ENCODE data around the gene SLC4A5.
"Not testable (repeated sequence)": the region's sequence is repeated elsewhere in the genome, so short reads cannot be mapped to it uniquely, and the experiment has no call there.

Gene SLC4A5

GRCh38 chr2:74226648-74227213 is 116.5 kb downstream of the SLC4A5 start:
- FAIRE-seq = no peak

GRCh38 chr2:74225698-74226459 is 117.3 kb downstream of the SLC4A5 start:
- no peak for FAIRE-seq

- FAIRE-seq = no peak
Observed at GRCh38 chr2:74223941-74224770, 119.1 kb downstream of the SLC4A5 start.

DNA sequence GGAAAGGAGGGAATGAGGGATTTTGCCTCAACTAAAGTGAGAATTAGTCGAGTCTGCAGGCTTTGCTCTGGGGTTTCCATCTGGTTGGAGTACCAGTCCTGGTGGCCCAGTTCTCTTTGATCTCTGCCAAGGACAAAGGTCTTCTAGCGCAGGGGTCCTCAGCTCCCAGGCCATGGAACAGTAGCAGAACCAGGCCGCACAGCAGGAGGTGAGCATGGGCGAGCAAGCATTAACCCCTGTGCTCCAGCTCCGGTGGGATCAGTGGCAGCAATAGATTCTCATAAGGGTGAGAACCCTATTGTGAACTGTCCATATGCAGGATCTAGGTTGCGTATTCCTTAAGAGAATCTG is 120.9 kb downstream of the SLC4A5 start:
- FAIRE-seq = no peak

GRCh38 chr2:74221604-74222299 is 121.5 kb downstream of the SLC4A5 start:
- FAIRE-seq = no peak

- FAIRE-seq = no peak
Observed at GRCh38 chr2:74221091-74221490, 122.1 kb downstream of the SLC4A5 start.

GRCh38 chr2:74219846-74220486 is 123.2 kb downstream of the SLC4A5 start:
- no peak for FAIRE-seq

- no peak for FAIRE-seq
Observed at GRCh38 chr2:74216642-74217041, 126.6 kb downstream of the SLC4A5 start.

- FAIRE-seq = not testable (repeated sequence)
Observed at GRCh38 chr2:74215771-74216170, 127.4 kb downstream of the SLC4A5 start.

DNA sequence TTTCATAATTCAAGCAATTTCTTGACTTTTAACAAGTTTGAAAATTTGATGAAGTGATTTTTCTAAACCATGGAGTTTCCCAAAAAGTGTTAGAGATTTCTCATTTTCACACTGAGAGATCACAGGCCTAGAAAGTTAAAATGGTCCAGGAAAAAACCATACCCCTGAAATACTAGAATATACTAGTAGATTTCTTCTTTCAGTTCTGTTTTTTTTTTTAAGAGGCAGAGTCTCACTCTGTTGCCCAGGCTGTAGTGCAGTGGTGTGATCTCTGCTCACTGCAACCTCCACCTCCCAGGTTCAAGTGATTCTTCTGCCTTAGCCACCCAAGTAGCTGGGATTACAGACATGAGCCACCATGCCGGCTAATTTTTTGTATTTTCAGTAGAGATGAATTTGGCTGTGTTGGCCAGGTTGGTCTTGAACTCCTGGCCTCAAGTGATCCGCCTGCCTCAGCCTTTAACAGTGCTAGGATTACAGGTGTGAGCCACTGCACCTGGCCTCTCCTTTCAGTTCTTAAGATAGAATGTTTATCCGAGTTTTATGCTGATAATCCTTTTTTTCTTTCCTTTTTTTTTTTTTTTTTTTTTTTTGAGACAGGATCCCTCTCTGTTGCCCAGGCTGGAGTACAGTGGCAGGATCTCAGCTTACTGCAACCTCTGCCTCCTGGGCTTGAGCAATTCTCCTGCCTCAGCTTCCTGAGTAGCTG is 130.4 kb downstream of the SLC4A5 start:
- FAIRE-seq = no peak

GRCh38 chr2:74206180-74206688 is 137.0 kb downstream of the SLC4A5 start:
- FAIRE-seq = no peak

GRCh38 chr2:74205596-74205995 is 137.6 kb downstream of the SLC4A5 start:
- FAIRE-seq = no peak

DNA sequence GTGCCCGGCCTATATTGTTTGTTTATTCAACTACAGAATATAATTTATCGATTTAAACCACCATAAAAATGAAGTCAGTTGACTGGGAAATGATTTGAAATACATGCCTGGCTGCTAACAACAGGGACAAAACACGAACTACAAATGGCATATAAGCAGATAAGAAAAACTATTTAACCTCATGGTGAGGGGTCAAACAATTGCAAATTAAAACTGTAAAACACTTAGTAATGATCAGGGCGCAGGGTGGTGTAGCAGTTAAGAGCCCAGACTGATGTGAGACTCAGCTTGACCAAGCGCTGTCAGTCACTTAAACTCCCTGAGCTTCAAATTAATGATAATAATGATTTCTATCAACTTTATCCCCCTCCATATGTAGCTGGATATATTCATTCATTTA is 138.1 kb downstream of the SLC4A5 start:
- FAIRE-seq = no peak

DNA sequence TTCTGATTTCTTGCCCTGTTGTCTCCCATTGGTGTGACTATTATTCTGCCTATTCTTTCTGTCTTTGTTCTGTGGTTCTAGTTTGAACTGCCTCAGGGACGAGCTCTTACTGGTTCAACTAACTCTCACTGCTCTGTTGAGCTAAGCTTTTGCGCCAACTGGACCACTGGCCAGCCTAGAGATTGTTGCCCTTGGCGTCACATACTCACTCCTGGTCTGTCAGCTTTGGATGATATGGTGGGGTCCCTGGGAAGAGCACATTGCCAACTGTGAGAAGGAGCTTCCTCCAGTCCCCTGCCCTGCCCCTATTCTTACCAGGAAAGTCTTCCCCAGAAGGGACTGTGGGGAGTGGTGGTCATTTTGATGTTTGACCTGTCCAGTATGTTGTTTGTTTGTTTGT is 138.8 kb downstream of the SLC4A5 start:
- FAIRE-seq = no peak

DNA sequence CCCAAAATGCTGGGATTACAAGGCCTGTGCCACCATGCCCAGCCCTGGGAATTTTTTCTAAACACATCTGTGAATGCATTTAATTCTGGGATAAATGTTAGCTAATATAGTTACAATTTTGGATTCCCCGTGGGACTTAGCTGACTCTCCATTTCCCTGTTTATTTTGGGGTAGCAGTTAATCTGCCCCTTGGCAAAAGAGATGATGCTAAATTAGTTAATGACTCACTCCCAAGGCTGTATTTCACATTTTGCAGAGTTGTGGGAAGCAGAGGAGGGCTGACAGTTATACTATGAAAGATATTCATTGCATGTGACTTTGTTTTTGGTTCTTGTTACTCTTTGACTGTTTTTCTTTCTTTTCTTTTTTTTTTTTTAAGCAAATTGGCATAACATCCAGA is 141.6 kb downstream of the SLC4A5 start:
- no peak for FAIRE-seq

DNA sequence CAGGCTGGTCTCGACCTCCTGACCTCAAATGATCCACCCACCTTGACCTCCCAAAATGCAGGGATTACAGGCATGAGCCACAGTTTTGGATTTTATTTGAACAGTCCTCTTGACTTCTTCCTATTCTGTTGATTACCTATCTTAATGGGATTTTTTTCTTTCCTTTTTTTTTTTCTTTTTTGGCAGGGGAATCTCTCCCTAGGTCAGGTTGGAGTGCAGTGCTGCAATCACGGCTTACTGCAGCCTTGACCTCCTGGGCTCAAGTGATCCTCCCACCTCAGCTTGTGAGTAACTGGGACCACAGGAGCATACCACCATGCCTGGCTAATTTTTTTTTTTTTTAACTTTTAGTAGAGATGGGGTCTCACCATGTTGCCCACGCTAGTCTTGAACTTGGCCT is 142.0 kb downstream of the SLC4A5 start:
- no peak for FAIRE-seq

GRCh38 chr2:74199871-74200305 is 143.3 kb downstream of the SLC4A5 start:
- FAIRE-seq = no peak

- no peak for FAIRE-seq
Observed at GRCh38 chr2:74199275-74199701, 143.9 kb downstream of the SLC4A5 start.

DNA sequence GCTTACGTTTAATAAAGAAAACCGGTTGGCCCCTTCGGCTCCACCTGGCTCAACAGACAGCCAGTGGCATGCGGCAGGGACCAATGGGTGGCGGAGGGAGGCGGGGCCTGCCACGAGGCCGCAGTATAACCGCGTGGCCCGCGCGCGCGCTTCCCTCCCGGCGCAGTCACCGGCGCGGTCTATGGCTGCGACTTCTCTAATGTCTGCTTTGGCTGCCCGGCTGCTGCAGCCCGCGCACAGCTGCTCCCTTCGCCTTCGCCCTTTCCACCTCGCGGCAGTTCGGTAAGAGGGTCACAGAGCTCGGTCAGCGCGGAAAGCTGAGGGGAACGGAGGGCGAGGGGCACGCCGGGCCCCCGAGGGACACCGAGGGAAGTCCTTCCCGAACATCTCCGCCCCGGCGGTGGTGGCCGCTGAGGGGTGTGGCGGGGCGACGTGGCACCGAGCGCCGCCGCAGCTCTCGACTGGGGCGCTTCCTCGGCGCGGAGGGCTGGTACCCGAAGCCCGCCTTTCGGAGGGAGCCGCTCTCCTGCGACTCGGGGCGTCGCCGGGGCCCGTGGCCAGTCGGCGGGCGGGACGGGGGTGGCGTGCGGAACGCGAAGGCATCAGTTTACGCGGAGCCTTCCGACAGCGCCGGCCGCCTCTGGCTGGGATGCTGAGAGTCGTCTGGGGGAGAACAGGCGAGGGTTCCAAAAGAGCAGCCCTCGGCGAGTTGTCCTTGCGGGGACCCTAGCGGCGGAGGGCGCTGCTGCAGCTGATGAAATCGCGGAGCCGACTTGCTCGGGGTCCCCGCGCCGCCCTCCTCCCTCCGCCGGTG is 144.5 kb downstream of the SLC4A5 start, which contains the start of gene MTHFD2:
Gene MTHFD2, plus strand, starts transcription at position 155 of the 814 bp plus-strand sequence. Its CDS starts 27 bp downstream, at position 182.
- no peak for FAIRE-seq

DNA sequence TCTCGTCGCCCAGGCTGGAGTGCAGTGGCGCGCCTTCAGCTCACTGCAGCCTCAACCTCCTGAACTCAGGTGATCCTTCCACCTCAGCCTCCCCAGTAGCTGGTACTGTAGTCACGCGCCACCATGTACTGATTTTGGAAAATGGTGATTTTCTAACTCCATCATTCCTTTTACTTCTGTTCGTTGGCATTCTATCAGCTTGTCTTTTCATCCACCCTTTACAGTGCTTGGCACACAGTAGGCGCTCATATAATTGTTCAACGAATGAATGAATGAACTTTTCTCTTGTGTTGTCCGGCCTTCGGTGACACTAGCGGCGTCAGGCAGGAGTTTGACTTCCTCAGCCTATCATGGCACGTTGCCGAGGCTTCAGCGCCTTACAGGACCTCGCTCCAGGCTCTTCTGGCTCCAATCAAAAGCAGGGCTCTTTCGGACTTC is 145.2 kb downstream of the SLC4A5 start:
- no peak for FAIRE-seq

GRCh38 chr2:74197049-74197448 is 146.2 kb downstream of the SLC4A5 start:
- FAIRE-seq = no peak

Measured in colon (tissue), 2 donors.